HCT116 (cell line): ENCODE measurements around the gene PDCD1LG2.

Source experiments
- CTCF ChIP-seq, 3 experiments: fragments of 200-600 bp in 1 of 3; sonication (generic) in 1 of 3; IDR thresholded peaks in 2 of 3; conservative IDR thresholded peaks in 1 of 3; 2 replicates each; pipeline ENCODE4 v1.5.1; 2012 to 2017; ENCODE audit warnings: low read depth in 2 of 3, low read length in 2 of 3, antibody characterized with exemption in 1 of 3, borderline replicate concordance in 1 of 3, control low read depth in 1 of 3, mild to moderate bottlenecking in 1 of 3, mixed read lengths in 1 of 3, mixed run types in 1 of 3, moderate library complexity in 1 of 3; ENCODE audit not compliant: insufficient read depth in 1 of 3
- RAD21 ChIP-seq: IDR thresholded peaks from 2 replicates; pipeline ENCODE4 v1.6.1; 2012; ENCODE audit warnings: low read depth, mild to moderate bottlenecking

DNA sequence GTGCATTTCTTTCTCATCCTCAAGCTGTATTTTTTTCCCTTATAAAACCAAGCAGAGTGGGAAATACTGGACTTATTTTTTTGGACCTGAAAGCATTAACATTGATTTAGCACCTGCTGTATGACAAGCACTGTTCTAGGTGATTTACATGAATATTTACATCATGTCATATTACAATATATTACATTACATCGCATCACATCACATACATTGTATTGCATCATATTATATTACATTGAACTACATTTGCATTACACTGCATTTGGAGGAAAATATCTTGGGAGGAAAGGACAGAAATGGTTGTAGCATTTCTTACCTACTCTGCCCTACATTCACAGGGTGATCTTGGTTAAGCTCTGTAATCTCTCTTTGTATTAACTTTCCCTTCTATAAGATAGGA lies 11.2 kb upstream of the PDCD1LG2 start:
- TF ChIP-seq CTCF (IDR thresholded peaks at IDR 0.05 in 2 of 3, conservative IDR thresholded peaks at IDR 0.05 in 1 of 3; ENCODE audit: borderline replicate concordance in 1 of 3, insufficient read depth in 1 of 3, low read depth in 2 of 3, low read length in 2 of 3) (no peak), RAD21 (no peak)
